ENCODE results near the gene ARID3A. TPM values are rescaled to one million over a fixed set of nuclear protein-coding genes. Genes with fewer than 3 reads are reported as not detected.
A peak's percentile ranks its signal among the peaks of the same experiment; 100 is the strongest.

ARID3A gene
- total RNA-seq, 1 experiment from 2014 or later = 28.9 TPM

DNA sequence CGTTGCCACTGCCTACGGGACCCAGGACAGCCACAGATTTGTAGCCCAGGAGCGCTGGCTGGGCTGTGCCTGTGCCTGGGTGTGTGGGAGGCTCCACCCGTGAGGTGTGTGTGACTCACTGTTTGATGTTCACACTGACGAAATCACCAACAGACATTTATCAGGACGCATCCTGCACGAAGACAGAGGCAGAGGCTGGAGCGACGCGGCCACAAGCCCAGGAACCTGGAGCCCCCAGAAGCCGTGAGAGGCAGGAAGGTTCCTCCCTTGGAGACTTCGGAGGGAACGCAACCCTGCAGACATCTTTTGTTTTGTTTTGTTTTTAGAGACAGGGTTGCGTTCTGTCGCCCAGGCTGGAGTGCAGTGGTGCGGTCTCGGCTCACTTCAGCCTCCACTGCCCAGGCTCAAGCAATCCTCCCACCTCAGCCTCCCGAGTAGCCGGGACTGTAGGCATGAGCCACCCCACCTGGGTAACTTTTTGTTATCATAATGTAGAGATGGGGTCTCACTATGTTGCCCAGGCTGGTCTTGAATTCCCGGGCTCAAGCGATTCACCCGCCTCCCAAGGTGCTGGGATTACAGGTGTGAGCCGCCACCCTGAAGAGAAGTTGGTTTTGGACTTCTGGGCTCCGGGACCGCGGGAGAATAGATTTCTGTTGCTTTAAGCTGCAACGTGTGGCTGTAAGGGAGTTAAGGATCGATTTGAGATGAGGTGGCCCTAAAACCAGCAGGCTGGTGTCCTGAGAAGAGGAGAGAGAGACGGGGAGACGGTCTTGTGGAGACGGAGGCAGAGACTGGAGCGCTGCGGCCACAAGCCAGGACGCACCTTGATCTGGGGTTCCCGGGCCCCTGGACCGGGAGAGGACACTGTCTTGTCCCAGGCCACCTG, 33.4 kb downstream of the ARID3A start:
- ATAC-seq (peak; percentile 60), DNase-seq (ENCODE audit: low read depth, low spot score) (no peak)
- no TSS peak for BruUV-seq (replicated peaks)
- peaks cover 21% of the 10 kb centered on the region for H3K4me1 ChIP-seq (ENCODE audit: control insufficient read depth, insufficient read depth, low read length)
- no peak overlapping the region for H3K4me3 ChIP-seq (ENCODE audit: low read depth in 2 of 2, low read length in 2 of 2)
- POLR2A ChIA-PET = interaction anchor here (0.5 kb wide), 1 partner anchor 356 kb away, joined by 3 read pairs; no protein-coding TSS in a partner anchor
- H3K36me3 ChIP-seq (ENCODE audit: control insufficient read depth, insufficient read depth, low read length) = no peaks in the 10 kb centered on the region
- in situ Hi-C loops (cut with HindIII; ENCODE audit: low pct_unique_long_range_greater_than_20kb, low sequenced_read_pairs) (no loop called here), intact Hi-C loops (cut with micrococcal nuclease; ENCODE audit: unreplicated experiment) (no loop called here)
- TF ChIP-seq TCF7L2 (IDR thresholded peaks at IDR 0.05; ENCODE audit: low read depth, low read length) (peak; percentile 39; the same call in 1 of the 2 replicates), REST (IDR thresholded peaks at IDR 0.05; ENCODE audit: insufficient read depth in 1 of 2, low read depth in 2 of 2, low read length in 1 of 2) (no peak), SIN3A (IDR thresholded peaks at IDR 0.05; ENCODE audit: borderline replicate concordance, insufficient read depth, low read depth, low read length) (no peak), CTCF (IDR thresholded peaks at IDR 0.05) (no peak), POLR2AphosphoS5 (IDR thresholded peaks at IDR 0.05; ENCODE audit: low read depth, low read length) (no peak)
- no peaks in the 10 kb centered on the region for H3K9me3 ChIP-seq (ENCODE audit: control insufficient read depth, insufficient read depth, low read depth, low read length)
- H3K27ac ChIP-seq (ENCODE audit: low read length) = no peak overlapping the region
- H3K27me3 ChIP-seq (ENCODE audit: control insufficient read depth, insufficient read depth, low read length) = no peaks in the 10 kb centered on the region
- CTCF ChIA-PET = interaction anchor here (0.6 kb wide), 1 partner anchor 189 kb away, joined by 3 read pairs; no protein-coding TSS in a partner anchor

- BruUV-seq (replicated peaks) = no TSS peak
- peaks cover 18% of the 10 kb centered on the region for H3K4me1 ChIP-seq (ENCODE audit: control insufficient read depth, insufficient read depth, low read length)
Observed at GRCh38 chr19:960020-960419, 34.2 kb downstream of the ARID3A start.

More at GRCh38 chr19:960020-960419, 34.2 kb downstream of the ARID3A start:
- intact Hi-C loops (cut with micrococcal nuclease; ENCODE audit: unreplicated experiment) (no loop called here), in situ Hi-C loops (cut with HindIII; ENCODE audit: low pct_unique_long_range_greater_than_20kb, low sequenced_read_pairs) (no loop called here)
- DNase-seq (ENCODE audit: low read depth, low spot score) (no peak), ATAC-seq (no peak)
- ChIA-PET POLR2A (no interaction called here), CTCF (interaction anchor here (0.6 kb wide), 1 partner anchor 190 kb away, joined by 3 read pairs; no protein-coding TSS in a partner anchor)
- no peak for TF ChIP-seq SIN3A (IDR thresholded peaks at IDR 0.05; ENCODE audit: borderline replicate concordance, insufficient read depth, low read depth, low read length)
- no peak for TF ChIP-seq CTCF (IDR thresholded peaks at IDR 0.05)
- TF ChIP-seq TCF7L2 (IDR thresholded peaks at IDR 0.05; ENCODE audit: low read depth, low read length) = no peak
- no peak for TF ChIP-seq POLR2AphosphoS5 (IDR thresholded peaks at IDR 0.05; ENCODE audit: low read depth, low read length)
- no peak for TF ChIP-seq REST (IDR thresholded peaks at IDR 0.05; ENCODE audit: insufficient read depth in 1 of 2, low read depth in 2 of 2, low read length in 1 of 2)
- no peaks in the 10 kb centered on the region for H3K27me3 ChIP-seq (ENCODE audit: control insufficient read depth, insufficient read depth, low read length)
- H3K27ac ChIP-seq (ENCODE audit: low read length) = no peak overlapping the region
- no peak overlapping the region for H3K4me3 ChIP-seq (ENCODE audit: low read depth in 2 of 2, low read length in 2 of 2)
- no peaks in the 10 kb centered on the region for H3K36me3 ChIP-seq (ENCODE audit: control insufficient read depth, insufficient read depth, low read length)
- no peaks in the 10 kb centered on the region for H3K9me3 ChIP-seq (ENCODE audit: control insufficient read depth, insufficient read depth, low read depth, low read length)

Measured in Panc1 (cell line).